ENCODE results near the gene IRS2. TPM values are rescaled to one million over a fixed set of nuclear protein-coding genes. Genes with fewer than 3 reads are reported as not detected.

Gene IRS2
- total RNA-seq, 1 experiment from 2014 or later, result 31.0 TPM

DNA sequence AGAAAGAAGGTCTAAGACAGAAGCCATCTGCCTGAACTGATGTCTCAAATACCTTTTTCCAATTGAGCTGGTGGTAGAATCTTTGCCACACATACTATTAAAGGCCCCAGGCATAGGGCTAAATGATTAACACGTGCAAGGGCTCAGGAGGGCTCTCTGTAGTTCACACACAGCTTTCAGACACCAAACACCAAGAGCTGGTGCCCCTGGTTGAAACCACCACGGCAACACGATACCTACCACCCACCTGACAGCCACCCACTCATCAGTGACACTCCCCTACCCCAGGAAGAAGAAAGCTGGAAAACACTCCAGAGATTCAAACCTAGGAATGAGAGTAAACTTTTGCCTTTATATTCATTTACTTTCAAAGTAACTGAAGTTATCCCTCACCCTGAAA is 26.8 kb downstream of the IRS2 start:
- no peak for DNase-seq (ENCODE audit: extremely low read depth, low read depth)

GRCh38 chr13:109758937-109759480 is 27.4 kb downstream of the IRS2 start:
- no peak for DNase-seq (ENCODE audit: extremely low read depth, low read depth)

- no peak for DNase-seq (ENCODE audit: extremely low read depth, low read depth)
Observed at GRCh38 chr13:109756778-109757177, 29.6 kb downstream of the IRS2 start.

- no peak for DNase-seq (ENCODE audit: extremely low read depth, low read depth)
Observed at GRCh38 chr13:109755997-109756396, 30.4 kb downstream of the IRS2 start.

GRCh38 chr13:109755551-109755950 is 30.8 kb downstream of the IRS2 start:
- no peak for DNase-seq (ENCODE audit: extremely low read depth, low read depth)

DNA sequence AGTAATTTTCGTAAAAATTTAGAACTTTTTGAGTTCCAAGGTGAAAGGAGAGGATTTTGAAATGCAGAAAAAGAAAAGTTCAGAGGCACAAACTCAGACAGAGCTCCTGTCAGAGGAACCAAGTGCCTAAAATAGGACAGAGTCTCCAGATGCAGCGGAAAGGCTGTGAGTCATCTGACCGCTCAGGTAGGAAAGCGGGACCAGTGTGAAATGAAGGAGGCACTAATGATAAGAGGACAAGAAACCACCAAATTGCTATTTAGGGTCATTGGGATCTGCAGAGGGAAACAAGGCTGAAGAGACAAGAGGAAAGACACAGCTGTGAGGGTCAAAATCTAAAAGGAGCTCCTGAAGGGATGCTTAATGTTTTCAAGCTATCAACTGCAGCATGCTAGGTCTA is 34.9 kb downstream of the IRS2 start:
- DNase-seq (ENCODE audit: extremely low read depth, low read depth), result no peak

DNA sequence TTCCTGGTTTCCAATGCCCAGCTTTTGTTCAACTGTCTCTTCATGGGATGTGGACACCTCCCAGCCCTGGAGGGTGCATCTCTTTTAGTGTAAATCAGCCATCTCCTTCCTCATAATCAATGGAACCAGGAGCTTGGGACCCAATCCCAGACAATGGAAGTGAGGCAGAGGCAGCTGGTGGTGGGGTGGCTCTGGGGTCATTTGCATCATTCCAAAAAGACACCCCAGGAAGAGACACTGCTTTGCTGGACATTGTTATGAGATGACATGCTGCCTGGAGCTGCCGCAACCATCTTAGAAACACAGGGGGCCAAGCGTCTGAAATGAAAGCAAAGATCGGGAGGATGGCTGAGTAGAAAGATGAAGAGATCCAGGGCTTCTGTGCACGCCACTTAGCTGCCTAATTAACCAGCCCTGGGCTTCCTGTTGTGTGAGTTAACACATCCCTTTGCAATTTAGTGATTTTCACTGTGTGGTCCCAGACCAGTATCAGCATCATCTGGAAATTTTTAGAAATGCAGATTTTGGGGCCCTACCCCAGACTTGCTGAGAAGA is 36.1 kb downstream of the IRS2 start:
- DNase-seq (ENCODE audit: extremely low read depth, low read depth), result no peak

DNA sequence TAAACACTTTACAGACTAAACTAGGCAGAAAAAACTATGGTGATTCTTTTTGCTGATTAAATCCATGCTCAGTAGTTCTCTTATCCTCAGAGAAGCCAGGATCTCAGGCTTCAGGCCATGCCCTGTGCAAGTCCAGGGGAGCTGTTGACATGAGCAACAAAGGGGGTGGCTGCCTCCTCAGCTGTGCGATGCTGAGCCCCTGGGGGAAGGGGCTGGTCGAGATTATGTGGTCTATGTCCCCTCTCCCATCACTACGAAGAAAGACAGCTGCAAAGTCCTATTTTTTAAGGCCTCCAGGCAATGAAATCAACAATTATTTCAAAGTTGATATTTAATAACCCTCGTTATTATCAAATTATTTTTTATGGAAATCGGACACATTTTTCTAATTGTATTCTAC is 37.0 kb downstream of the IRS2 start:
- DNase-seq (ENCODE audit: extremely low read depth, low read depth), result no peak

- no peak for DNase-seq (ENCODE audit: extremely low read depth, low read depth)
Observed at GRCh38 chr13:109748677-109749076, 37.7 kb downstream of the IRS2 start.

- no peak for DNase-seq (ENCODE audit: extremely low read depth, low read depth)
Observed at GRCh38 chr13:109747524-109747923, 38.9 kb downstream of the IRS2 start.

- no peak for DNase-seq (ENCODE audit: extremely low read depth, low read depth)
Observed at GRCh38 chr13:109746364-109746763, 40.0 kb downstream of the IRS2 start.

- no peak for DNase-seq (ENCODE audit: extremely low read depth, low read depth)
Observed at GRCh38 chr13:109745702-109746101, 40.7 kb downstream of the IRS2 start.

DNA sequence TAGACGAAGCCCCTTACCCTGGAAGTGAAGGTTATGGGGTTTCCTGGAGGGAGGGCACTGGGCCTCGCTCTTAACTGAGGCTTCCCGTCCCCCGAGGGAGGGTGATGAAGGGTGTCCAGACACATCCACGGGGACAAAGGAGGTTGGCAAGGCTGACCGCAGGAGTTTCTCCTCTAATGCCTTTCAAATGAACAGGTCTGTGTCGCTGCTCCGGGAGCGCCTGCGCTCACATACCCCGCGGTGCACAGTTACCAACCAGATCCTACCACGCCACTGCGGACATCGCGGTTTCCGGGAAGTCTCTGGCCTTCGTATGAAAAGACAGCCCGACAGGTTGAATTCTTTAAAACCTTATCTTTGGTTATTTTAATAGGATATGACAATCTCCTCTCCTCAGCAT is 41.3 kb downstream of the IRS2 start:
- DNase-seq (ENCODE audit: extremely low read depth, low read depth), result no peak

DNA sequence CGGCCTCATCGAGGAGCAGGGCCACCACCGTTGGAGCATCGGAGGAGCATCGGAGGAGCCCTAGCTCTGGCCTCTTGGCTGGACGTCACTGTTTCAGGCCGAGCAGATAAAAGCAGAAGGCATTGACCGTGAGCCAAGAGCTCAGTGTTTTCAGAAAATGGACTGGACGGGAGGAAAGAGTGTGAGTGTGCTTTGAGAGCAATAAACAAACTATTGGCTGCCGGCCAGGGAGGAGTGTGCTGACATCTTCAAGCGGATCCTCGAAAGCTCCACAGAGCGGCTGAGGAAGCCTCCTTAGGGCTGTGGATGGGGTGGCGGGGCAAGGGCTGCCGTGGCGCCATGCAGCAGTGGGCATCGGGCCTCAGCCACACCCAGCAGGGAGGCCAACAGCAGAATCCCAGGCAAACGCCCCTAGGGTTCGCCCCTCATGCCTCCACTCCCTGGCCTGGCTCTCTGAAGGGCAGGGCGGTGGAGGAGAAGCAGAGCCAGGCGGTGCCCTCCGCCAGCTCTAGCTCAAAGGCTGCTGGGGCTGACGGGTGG is 41.8 kb downstream of the IRS2 start:
- DNase-seq (ENCODE audit: extremely low read depth, low read depth), result peak; percentile 66

GRCh38 chr13:109743706-109744453 is 42.5 kb downstream of the IRS2 start:
- DNase-seq (ENCODE audit: extremely low read depth, low read depth), result peak; percentile 48

GRCh38 chr13:109741966-109742365 is 44.4 kb downstream of the IRS2 start:
- DNase-seq (ENCODE audit: extremely low read depth, low read depth), result no peak

DNA sequence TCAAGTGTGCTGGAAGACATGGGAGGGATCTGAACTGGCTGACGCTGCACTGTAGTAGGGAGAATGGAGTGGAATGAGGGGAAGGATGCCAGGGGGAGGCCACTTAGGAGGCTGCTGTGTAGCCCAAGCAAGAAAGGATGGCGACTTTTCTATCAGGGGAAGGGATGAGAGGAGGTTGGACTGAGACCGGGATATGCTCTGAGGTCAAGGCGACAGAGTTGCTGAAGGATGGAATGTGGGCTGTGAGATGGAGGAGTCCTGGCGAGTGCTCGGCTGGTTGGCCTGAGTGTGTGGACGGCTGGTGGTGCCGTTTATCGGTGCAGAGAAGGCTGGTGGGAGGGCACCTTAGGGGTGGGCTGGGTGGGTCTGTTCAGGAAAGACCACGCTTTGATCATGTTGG is 45.7 kb downstream of the IRS2 start:
- DNase-seq (ENCODE audit: extremely low read depth, low read depth), result no peak

- DNase-seq (ENCODE audit: extremely low read depth, low read depth), result no peak
Observed at GRCh38 chr13:109740121-109740520, 46.3 kb downstream of the IRS2 start.

- DNase-seq (ENCODE audit: extremely low read depth, low read depth), result no peak
Observed at GRCh38 chr13:109738298-109738746, 48.1 kb downstream of the IRS2 start.

- no peak for DNase-seq (ENCODE audit: extremely low read depth, low read depth)
Observed at GRCh38 chr13:109737606-109738005, 48.8 kb downstream of the IRS2 start.

DNA sequence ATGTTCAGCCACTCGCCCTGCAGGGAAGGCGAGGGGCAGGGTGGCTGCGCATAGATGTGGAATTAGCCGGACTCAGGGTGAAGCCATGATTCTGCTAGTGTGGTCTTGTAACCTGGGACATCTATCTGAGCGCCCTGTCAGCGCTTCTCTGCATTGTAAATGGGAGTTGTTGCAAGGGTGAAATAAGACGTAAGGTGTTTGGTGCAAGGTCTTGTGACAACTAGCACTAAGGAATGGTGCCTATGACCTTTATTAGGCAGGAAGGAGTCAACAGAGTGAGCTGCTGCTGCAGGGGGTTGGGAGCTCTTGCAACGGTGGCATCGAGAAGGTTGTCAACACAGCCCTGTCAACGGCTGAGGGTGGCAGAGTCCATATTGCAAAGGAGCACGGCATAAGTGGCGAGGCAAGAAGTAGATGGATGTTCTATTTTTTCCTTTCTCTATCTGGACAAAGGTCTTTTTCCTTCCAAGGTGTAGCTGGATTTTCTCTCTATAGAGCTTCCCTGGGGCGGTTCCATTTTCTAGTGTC is 49.3 kb downstream of the IRS2 start:
- DNase-seq (ENCODE audit: extremely low read depth, low read depth), result no peak
